Activated CD8-positive, alpha-beta memory T cell treated with anti-CD3 and anti-CD28 coated beads, Interleukin-2, amount 50 U/mL, for 48 hours (primary cell): ENCODE measurements around the gene ATP5PO.
"Not testable (repeated sequence)": the region's sequence is repeated elsewhere in the genome, so short reads cannot be mapped to it uniquely, and the experiment has no call there.

Experiments used
- DNase-seq: peaks from one replicate; pipeline ENCODE4 v3.0.0-alpha.2; 2020

Gene ATP5PO

DNA sequence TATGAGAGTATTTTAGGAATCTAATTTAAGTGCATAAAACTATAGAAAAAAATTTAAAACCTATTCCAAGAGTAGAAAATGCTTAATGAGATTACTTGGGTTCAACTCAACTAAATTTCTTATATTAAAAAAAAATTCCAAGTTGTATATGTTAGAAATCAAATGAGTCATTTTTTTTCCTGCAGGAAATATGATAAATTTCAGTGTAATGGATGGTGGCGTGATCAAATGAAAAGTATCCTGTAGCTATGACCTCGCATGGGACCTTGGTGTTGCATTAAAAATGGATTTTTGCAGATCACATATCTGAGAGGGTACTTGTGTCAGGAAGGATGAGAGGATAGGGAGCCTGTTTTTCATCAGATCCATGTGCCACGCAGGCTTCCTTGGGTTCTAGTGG lies 17.9 kb downstream of the ATP5PO start:
- no peak for DNase-seq

DNA sequence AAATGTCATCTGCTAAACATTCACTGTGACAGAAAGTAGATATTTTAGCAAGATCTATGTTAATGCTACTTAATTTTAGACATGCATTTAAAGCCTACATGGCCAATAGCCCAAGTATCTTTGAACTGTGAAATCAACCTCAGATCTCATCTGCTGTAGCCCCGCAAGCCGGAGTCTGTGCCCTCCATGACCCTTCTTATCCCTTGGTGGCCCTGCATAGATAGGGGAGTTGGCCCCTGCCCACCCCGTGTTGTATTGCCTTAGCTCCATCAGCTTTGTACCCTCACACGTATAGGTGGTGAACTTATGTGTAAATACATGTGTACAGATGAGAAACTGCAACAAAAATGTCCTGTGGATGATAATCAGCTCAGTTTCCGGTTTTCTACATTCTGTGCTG lies 18.5 kb downstream of the ATP5PO start:
- DNase-seq, result no peak

DNA sequence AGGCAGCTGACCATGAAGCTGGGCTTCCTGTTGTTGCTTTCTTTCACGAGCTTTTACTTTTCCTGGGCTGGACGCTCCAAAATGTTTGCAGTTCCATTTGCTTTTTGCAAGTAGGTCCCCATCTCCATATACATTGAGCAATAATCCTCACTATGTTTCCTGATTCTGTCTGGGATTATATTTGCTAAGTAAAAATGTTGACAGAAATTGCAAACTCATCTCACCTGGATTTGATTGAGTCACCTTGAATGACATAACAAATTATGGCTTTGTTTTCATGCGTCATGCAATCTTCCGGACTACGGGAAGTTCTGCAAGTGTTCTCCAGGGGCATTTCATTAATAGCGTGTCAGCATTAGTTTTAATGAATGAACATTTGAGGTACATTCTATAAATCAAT lies 18.9 kb downstream of the ATP5PO start:
- DNase-seq, result no peak

DNA sequence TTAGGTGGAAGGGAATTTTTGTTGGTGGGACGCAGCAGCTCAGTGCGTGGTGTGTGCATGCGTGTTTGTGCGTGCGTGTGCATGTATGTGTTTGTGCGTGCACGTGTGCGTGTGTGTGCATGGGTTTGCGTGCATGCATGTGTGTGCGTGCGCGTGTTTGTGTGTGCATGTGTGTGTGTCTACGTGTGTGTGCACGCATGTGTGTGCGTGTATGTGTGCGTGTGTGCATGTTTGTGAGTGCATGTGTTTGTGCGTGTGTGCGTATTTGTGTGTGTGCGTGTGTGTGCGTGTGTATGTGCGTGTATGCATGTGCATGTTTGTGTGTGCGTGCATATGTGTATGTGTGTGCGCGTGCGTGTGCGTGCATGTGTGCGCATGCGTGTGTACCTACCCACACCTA lies 20.2 kb downstream of the ATP5PO start:
- DNase-seq, result no peak

DNA sequence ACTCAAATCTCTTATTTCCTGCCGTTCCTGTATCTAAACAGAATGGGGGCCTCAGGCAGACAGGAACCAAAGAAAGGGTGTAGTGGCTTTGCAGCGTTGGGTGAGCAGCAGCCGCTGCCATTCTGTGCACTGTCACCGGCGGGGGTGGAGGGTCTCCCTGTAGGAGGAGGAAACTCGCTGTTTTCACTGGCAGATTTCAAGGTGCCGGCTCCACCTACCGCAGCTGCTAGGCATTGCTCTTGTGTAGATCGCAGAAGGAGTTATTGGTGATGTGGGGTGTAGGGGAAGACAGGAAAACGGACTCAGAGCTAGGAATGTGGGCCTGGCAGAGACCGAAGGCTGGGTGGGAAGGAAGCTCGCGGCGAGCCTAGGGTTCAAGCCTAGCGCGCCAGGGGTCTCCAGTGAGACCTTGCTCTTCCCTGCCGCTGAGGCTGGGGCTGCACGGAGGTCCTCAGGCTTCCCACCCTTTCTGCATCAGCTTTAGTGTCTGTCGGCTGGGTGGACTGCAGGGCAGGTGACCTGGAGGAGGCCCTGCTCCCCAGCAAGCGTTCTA lies 20.8 kb downstream of the ATP5PO start:
- DNase-seq, result peak; percentile 81

DNA sequence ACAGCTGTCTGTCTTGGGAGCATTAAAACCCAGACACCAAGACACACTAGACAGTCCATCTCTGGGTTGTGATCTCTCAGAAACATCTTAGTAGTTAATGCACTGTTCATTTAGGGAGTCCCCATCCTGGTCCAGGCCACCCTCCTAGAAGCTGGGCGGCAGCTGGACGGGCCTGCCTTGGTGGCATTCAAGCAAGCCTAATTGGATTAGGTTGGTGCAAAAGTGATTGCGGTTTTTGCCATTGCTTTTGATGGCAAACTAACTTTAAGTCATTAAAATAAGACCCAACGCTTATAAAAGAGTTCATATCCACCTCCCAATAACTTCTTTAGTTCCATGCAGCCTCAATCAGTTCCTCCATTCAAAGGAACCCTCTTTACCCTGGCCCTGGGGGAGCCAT lies 21.7 kb downstream of the ATP5PO start:
- no peak for DNase-seq

DNA sequence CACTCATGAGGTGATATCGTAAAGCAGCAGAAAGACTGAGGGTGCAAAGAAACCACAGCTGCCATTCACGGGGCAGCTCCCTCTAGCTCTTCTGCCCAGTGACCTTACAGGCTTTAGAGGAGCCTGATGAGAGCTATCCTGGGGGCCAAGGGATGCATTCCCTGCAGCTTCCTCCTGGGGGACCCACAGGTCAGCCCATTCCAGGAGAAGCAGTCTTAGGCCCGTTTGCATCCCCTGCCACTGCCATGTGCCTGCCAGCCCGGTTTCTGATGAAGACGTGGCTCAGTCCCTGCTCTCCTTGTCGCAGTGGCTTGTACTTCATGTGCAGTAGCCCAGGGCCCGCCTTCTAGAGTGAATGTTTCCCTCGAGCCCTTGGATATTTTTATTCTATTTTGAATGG lies 22.8 kb downstream of the ATP5PO start:
- no peak for DNase-seq

DNA sequence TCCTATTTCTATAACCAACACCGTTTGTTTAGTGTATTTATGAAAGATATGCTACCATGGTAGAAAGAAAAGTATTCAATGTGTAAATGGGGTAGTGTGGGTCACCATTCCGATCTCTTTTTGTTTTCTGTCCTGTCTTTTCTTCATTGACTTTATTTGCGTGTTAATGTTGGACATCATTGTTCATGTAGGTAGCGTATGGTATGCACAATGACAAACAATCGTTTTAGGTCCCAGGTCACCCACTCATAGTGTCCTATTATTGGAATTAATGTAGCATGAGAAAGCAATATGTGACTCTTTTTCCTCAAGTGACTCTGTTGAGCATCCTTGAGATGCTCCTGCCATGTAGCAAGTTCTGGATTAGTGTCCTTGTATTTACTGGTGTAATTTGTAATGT lies 25.4 kb downstream of the ATP5PO start:
- no peak for DNase-seq

DNA sequence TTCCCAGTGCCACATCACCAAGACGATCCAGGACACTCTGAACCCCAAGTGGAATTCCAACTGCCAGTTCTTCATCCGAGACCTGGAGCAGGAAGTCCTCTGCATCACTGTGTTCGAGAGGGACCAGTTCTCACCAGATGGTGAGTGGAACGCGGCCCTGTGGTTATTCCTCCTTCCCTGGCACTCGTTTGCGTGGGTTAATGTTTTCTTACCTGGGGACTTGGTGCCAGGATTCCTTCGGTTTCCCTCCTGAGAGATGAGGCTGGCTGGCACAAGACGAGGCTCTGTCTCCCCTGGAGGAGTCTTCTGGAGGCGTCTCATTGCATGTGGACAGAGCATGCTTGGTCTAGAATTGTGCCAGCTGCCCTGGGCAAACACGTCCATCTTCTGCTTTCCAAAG lies 29.3 kb downstream of the ATP5PO start:
- no peak for DNase-seq

DNA sequence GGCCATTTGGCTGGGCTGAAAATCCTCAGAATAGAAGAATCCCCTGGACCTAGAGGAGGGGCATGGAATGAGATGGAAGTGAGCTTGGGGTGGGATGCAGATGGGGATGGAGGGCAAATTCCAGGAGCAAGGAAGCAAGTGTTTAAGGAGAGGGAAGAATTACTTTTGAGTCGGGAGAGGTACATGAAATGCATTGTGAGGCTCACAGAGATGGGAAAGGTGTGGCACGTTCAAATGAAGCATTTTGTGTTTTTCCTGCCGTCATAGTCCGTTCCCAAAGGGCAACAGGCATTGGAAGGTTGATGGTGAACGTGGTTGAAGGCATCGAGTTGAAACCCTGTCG lies 30.5 kb downstream of the ATP5PO start:
- no peak for DNase-seq

DNA sequence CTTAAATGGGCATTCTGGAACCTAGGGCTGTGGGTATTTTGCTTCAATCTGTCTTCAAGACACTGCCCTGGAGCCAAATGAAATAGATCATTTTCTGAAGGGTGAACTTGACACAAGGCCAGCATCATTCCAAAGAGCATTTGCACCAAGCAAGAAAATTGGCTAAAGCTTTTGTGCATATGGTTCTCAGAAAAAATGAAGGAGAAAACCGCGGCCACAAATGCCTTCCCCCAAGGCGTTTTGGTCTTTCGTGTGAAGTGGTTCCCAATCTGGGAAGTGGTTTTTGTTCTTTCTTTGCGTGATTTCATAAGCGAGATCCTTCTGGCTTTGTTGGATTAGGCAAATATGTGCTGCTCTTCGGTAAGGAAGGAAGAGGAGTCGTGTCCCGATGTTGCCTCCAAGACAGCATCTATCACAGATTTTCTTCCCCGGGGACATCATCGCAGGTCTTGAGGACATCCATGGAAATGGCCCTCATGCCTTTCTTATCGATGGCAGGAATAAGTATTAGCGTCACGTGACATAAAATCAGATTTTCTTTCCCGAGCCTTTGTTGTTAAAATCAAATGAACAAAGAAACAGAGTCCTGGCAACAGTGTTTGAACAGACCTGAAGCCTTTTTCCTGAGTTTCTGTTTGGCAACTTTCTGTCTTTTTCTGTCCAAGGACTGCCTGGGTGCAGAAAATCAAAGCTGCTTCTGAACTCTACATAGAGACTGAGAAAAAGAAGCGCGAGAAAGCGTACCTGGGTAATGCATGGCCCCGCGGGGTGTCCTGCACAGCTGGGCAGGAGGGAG lies 31.0 kb downstream of the ATP5PO start:
- DNase-seq, result no peak

DNA sequence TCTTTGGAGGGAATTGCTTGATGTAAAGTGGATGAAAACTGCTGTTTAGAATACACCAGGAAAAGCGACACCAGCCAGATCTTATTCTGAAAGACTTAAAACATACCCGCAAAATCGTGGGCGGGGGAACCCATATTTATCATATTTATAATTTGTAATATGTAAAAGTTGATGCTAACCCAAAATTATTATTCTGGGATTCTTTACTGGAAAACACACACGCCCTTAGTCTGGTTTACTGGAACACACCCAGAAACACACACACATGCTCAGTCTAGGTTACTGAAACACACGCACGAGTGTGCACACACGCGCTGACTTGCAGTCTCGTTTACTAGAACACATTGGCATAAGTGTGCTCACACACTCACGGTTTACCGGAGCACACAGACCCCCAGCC lies 32.5 kb downstream of the ATP5PO start:
- DNase-seq, result no peak

DNA sequence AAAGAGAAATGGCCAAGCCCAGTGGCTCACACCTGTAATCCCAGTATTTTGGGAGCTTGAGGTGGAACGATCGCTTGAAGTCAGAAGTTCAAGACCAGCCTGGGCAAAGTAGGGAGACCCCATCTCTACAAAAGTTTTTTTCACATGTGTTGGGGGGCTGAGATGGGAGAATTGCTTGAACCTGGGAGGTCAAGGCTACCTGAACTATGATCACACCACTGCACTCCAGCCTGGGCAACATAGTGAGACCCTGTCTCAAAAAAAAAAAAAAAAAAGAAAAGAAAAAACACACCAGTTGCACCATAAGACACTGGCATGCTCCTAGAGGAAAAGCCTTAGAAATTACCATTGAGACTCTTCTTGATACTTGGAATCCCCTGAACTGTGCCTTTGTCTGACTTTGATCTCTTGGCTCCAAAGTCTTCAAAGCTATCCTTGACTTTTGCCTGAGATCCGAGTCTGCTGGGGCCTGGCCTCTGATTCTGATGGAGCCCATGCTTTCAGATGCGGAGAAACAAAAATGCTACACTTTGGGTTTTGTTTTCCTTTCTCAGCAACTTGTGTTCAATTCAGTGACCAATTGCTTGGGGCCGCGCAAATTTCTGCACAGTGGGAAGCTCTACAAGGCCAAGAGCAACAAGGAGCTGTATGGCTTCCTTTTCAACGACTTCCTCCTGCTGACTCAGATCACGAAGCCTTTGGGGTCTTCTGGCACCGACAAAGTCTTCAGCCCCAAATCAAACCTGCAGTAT lies 33.7 kb downstream of the ATP5PO start:
- no peak for DNase-seq

DNA sequence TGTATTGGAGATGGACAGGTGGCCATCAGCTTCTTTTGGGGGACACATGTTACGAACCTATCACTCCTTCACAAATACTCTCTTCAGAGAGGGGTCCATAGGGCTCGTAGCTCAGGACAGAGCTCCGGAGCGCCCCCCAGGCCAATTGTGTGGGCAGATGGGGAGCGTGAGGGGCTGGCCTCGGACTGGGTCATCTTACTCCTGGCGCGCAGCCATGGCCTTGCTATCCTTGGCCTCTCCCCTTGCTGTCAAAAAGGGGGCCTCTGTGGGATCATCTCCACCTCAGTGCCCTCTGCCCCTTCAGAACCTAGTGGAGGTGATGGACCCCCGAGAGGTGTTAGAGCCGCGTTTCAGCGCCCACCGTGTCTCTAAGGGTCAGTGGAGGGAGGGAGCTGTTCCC lies 35.0 kb downstream of the ATP5PO start:
- no peak for DNase-seq

DNA sequence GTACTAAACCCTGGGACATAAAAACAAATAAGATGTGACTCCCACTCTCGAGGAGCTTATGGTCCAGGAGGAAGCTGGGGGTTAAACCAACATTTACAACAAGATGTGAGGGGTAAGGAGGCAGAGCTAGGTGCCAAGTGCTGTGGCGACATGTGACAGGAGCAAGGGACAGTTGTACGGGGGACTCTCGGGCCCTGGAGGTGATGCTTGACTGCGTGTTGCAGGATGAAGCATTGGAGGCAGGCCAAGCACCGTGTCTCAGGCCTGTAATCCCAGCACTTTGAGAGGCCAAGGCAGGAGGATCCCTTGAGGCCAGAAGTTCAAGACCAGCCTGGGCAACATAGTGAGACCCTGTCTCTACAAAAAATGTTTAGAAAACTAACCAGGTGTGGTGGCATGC lies 36.8 kb downstream of the ATP5PO start:
- DNase-seq, result no peak

DNA sequence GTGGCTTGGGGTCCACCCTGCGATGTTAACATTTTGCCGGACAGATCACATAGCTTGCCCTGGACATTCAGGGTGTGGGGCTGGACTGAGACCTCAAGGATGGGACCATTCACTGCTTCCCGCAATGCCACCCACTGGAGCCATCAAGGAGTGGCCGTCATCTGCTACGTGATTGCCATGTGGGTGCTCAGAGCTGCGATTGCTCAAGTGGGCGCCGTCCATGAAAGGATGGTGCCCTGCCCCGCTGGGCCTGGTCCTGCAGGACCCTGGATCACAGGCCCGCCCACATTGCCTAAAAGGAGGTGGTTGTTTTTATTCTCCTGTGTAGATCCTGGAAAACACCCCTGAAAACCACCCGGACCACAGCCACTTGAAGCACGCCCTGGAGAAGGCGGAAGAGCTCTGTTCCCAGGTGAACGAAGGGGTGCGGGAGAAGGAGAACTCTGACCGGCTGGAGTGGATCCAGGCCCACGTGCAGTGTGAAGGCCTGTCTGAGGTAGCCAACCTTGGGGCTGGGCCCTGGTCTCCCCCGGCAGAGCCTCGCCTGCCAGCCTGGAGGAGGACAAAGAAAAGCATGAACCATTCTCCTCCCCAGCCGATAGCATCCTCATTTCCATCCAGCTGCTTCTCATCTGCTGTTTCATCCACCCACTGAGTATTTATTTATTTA lies 40.4 kb downstream of the ATP5PO start:
- DNase-seq, result no peak

DNA sequence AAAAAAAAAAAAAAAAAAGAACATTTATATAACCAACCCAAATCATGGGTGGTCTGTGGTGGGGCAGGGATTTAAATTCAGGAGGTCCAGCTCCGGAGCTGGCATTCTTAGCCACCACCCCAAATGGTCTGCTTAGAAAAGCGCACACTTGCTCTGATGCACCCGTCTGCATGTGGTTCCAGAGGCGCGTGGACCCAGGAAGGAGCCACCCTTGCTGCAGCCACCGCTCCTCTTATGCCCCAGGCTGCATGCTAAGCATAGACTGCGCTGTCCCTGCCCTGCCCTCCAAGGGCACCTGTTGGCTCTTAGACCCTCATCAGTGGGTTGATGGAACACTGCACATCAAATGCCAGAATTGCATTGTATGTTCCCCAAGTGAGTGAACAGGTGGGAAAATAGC lies 41.4 kb downstream of the ATP5PO start:
- DNase-seq, result no peak

DNA sequence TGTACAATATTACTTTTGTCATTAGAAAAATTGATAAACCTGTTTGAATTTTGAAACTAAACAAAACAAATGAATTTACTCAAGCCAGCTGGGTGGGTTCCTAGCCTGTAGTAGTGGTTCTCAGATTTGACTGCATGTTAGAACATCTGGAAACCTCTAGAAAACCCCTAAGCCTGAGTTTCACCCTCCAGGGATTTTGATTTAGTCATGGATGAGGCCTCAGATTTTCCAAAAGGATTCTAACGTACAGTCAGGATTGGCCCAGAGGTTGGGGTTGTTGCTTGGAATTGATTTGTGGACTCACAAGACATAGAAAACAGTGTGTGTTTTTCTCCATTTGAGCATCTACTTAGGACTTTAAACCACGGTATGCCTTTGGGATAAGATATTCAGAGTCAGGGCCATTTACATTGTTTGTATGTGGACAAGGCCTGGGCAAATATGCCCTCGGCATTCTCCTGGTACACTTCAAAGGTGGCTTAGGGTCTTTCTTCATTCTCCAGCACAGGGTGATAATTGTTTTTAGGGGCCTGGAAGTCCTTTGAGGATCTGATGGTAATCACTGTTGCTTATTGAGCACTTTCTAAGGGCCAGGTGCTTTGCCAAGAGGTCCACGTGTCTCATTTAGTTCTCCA lies 42.6 kb downstream of the ATP5PO start:
- no peak for DNase-seq

DNA sequence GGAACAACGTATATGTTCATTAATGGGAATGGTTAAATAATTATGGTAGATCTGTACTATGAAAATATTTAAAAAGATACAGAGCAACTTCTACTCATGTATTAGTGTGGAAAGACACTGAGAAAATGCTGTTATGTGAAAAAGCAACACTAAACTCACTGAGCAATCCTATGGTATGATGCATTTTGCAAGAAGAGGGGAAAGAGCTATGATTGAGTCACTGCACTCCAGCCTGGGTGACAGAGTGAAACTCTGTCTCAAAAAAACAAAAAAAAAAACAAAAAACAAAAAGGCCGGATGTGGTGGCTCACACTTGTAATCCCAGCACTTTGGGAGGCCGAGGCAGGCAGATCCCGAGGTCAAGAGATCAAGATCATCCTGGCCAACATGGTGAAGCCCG lies 44.4 kb downstream of the ATP5PO start:
- DNase-seq, result no peak

DNA sequence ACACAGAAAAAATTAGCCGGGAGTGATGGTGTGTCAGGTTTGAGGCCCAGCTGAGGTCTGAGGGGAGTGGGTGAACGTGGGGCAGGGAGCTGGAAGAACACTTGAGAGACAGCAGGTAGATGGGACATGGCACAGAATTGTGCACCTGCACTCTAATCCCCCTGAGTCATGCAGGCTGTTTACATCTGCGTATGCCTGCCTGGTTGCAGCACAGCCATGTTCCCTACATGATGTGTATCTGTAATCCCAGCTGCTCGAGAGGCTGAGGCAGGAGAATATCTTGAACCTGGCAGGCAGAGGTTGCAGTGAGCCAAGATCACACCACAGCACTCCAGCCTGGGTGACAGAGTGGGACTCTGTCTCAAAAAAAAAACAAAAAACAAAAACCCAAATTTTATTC lies 44.8 kb downstream of the ATP5PO start:
- DNase-seq, result no peak

DNA sequence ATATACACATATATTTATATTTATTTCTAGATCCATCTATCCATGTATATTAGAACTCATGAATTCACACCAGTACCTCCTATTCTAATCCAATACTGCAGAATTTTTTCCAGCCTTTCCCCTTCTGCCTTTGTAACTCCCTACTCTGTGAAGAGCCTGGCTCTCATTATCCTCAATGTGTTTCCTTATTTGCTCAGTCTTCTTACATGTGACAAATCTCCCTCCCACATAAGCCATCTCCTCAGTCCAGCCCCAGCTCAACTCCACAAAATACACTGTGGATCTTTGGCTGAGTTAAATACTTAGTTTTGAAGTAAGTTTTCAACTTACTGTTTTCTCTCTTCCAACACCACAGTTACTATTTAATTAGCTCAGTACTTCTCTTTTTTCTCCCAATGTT lies 45.7 kb downstream of the ATP5PO start:
- DNase-seq, result no peak

DNA sequence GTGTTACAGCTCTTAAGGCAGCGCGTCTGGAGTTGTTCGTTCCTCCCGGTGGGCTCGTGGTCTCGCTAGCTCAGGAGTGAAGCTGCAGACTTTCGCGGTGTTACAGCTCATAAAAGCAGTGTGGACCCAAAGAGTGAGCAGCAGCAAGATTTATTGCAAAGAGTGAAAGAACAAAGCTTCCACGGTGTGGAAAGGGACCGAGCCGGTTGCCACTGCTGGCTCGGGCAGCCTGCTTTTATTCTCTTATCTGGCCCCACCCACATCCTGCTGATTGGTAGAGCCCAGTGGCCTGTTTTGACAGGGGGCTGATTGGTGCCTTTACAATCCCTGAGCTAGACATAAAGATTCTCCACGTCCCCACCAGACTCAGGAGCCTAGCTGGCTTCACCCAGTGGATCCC lies 47.7 kb downstream of the ATP5PO start:
- DNase-seq, result not testable (repeated sequence)

DNA sequence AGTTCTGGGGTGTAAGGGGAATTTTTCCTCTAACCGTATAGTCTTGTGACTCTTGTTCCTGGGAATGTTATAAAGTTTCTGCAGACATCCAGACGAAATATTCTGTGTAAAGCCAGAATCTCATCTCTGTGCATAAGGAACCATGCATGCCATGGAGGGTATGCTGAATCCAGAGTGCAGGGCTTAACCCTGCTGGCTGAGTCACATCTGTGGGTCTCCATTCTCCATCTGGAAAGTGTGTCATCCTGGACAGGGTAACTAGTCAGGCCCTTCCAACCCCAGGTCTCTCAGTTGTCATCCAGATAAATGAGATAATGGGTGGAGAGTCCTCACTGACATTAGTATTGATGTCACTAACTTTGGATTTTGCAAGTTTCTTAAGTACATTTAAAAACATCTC lies 48.8 kb downstream of the ATP5PO start:
- DNase-seq, result no peak
